Activated CD4-positive, CD25-positive, alpha-beta regulatory T cell (primary cell): ENCODE results near the gene RBM17.
"Not testable (repeated sequence)": the region's sequence is repeated elsewhere in the genome, so short reads cannot be mapped to it uniquely, and the experiment has no call there.

Source experiments
- DNase-seq, 4 experiments: peaks; one replicate each; lab custom pipeline; 2025; lab: John Stamatoyannopoulos, UW

RBM17 gene

GRCh38 chr10:6088721-6089333, at the start of gene RBM17:
Gene RBM17, plus strand, starts transcription at chr10:6089034. Its CDS starts 8,032 bp downstream, at chr10:6097066.
- peak; percentile 92 to 98 (median 95) for DNase-seq

- no peak for DNase-seq
Measured at GRCh38 chr10:6039711-6040110, 49.1 kb upstream of the RBM17 start.

- no peak for DNase-seq
Measured at GRCh38 chr10:6040205-6040604, 48.6 kb upstream of the RBM17 start.

- not testable (repeated sequence) for DNase-seq
Measured at GRCh38 chr10:6043377-6043776, 45.5 kb upstream of the RBM17 start.

GRCh38 chr10:6044060-6044459, 44.8 kb upstream of the RBM17 start:
- no peak for DNase-seq

- DNase-seq, result no peak
Measured at GRCh38 chr10:6044751-6045313, 44.0 kb upstream of the RBM17 start.

GRCh38 chr10:6045314-6045848, 43.5 kb upstream of the RBM17 start:
- DNase-seq, result no peak

- no peak for DNase-seq
Measured at GRCh38 chr10:6045878-6046772, 42.7 kb upstream of the RBM17 start.

- DNase-seq, result no peak
Measured at GRCh38 chr10:6046773-6047611, 41.8 kb upstream of the RBM17 start.

- DNase-seq, result no peak
Measured at GRCh38 chr10:6047847-6048246, 41.0 kb upstream of the RBM17 start.

GRCh38 chr10:6048281-6049030, 40.4 kb upstream of the RBM17 start:
- no peak for DNase-seq

GRCh38 chr10:6049031-6049400, 39.8 kb upstream of the RBM17 start:
- no peak for DNase-seq

- peak; percentile 69 to 73 (median 72) for DNase-seq
Measured at GRCh38 chr10:6050801-6051445, 37.9 kb upstream of the RBM17 start.

- DNase-seq, result peak; percentile 41 to 65 (median 44)
Measured at GRCh38 chr10:6052247-6053221, 36.3 kb upstream of the RBM17 start.

- DNase-seq, result no peak
Measured at GRCh38 chr10:6053303-6053702, 35.5 kb upstream of the RBM17 start.

GRCh38 chr10:6053816-6054631, 34.8 kb upstream of the RBM17 start:
- DNase-seq, result no peak

- DNase-seq, result no peak
Measured at GRCh38 chr10:6054884-6055283, 34.0 kb upstream of the RBM17 start.

GRCh38 chr10:6055929-6056328, 32.9 kb upstream of the RBM17 start:
- no peak for DNase-seq
